ENCODE data around the gene AKR7A2.
"Not testable (repeated sequence)": the region's sequence is repeated elsewhere in the genome, so short reads cannot be mapped to it uniquely, and the experiment has no call there.

Gene AKR7A2

DNA sequence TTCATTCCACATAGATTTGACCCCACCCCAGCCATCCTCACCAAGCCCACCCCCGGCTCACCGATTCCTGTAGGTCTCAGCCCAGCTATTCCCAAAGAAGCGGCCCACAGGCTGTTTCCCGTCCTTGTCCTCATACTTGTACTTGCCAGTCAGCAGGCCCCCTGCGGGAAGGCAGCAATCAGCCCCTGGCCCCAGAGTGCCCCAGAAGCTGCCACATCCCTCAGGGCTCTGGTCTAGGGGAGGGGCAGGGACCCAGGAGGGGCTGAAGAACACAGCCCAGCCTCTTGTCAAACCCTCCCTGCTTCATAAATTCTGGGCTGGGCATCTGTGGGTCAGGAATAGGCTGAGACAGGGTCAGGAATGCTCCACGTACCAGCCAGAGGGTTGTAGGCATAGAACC is 5.0 kb downstream of the AKR7A2 start:
- no peak for DNase-seq (ENCODE audit: low read depth, low spot score)

DNA sequence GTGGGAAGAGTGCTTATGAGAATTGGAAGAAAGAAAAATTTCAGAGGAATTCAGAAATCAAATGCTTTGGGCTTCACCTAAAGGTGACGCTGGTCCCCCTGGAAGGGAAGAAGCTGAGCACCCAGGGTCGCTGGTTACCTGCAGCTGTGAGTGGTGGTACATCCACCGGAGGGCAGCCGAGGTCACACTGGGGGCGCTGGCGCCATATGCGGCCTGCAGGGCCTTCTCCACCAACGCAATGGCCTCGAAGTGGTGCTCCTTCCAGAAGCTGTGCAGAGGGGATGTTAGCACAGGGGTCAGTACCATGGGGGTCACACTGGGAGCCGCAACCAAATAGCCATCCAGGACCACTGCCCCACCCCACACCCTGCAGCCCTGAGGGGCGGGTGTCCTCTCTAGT is 6.1 kb downstream of the AKR7A2 start:
- DNase-seq (ENCODE audit: low read depth, low spot score), result no peak

DNA sequence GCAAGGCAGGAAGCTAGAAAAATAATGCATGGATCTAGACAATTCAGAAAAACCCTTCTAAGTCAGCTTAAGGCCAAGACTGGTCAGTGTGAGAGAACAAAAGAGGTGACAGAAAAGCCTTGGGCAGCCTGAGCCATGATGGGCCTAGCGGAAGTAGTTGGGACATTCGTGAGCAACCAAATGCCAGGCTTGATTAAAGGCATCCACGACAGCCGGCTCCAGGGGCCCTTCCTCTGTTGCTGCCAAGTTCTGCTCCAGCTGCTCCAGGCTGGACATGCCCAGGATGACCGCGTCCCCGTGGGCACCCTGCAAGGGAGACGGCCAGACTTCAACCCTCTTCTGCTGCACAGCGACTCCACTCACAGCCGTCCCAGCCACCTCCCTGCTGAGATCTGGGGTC is 7.9 kb downstream of the AKR7A2 start:
- DNase-seq (ENCODE audit: low read depth, low spot score), result not testable (repeated sequence)

DNA sequence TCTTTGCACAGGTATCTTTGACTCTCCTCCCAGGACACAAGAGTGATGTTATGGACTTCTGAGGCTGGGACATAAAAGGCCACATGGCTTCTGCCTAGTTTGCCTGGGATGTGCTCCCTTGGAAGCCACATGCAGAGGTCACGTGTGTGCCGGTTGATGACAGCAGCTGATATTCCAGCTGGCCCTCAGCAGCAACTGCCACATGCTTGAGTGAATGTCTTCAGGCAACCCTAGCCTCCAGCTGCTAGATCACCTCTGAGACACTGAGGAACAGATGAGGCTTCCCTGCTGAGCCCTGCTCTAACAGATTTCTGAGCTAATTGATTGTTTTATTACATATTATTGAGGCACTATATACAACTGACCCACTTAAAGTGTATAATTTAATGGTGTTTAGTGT is 11.7 kb downstream of the AKR7A2 start:
- DNase-seq (ENCODE audit: low read depth, low spot score), result no peak

DNA sequence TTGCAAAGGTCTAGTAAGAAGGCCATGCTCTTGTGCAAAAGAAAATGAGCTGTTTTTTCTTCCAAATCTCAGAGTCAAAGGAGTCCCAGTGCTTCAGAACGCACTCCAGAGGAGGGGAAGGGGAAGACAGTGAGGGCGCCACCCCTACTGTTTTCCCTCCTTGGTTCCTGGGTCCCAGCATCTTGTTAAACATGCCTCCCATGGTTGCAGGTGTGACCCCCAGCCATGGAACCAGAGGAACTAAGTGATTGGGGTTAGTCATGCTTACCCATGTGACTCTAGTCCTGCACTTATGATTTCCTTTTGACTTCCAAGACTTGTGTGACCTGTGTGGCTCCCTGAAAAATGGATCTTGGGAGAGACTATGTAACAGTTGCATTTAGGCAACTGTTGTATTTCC is 17.3 kb downstream of the AKR7A2 start:
- no peak for DNase-seq (ENCODE audit: low read depth, low spot score)

DNA sequence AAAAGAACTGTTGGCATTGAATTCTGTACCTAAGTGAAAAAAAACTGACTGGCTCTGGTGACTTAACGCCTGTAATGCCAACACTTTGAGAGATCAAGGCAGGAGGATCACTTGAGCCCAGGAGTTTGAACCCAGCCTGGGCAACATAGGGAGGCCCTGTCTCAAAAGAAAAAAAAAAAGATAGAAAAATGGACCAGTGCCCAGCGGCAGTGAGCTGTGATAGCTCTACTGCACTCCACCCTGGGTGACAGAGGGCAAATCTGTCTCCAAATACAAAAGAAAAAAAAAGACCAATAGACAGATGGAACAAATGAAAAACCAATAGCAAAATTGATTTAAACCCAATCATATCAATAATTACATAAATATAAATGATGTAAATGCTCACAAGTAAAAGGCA is 22.7 kb downstream of the AKR7A2 start:
- DNase-seq (ENCODE audit: low read depth, low spot score), result no peak

DNA sequence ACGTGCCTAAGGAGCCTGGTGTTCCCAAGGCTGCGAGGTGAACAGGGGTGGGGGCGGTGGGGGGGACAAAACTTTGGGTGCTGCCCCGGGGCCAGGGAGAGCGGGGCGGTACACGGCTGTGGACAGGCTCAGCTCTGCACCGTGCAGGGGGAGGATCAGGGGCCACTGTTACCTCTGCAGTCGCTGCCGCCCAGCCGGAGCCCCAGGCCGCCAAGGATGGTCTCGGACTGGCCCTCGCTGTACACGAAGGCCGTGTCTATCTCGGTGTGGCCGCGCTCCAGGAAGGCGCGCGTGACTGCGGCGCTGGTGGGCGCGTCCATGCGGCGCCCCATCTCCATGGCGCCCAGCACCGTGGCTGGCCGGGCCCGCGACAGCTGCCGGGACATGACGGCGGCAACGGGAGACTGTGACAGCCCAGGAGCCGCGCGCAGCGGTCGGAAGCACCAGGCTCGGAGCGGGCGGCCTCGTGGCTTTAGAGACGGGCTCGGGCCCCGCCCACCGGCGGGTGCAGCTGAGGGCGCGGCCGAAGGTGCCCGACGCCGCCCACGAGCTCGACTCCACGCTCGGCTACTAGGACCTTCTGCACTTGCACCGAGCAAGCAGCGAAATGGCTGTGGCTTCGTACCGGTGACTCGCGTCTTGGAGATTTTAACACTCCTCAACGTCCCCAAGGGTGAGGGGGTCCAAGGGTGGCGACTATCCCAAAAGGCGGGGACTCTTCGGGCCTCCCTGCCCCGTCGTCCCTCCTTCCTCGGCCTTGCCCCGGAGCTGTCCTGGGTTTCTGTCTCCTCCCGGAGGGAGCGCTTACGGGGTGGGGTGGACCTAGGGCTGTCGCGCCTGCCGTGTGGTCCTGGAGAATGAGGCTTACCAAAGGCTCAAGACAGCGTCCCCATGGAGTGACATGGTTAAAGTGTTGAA is 23.4 kb downstream of the AKR7A2 start, which contains the start of gene AKR7A3:
Gene AKR7A3, minus strand, starts transcription at position 447 of the 918 bp plus-strand sequence. Its CDS starts 61 bp downstream, at position 386.
- DNase-seq (ENCODE audit: low read depth, low spot score), result not testable (repeated sequence)

DNA sequence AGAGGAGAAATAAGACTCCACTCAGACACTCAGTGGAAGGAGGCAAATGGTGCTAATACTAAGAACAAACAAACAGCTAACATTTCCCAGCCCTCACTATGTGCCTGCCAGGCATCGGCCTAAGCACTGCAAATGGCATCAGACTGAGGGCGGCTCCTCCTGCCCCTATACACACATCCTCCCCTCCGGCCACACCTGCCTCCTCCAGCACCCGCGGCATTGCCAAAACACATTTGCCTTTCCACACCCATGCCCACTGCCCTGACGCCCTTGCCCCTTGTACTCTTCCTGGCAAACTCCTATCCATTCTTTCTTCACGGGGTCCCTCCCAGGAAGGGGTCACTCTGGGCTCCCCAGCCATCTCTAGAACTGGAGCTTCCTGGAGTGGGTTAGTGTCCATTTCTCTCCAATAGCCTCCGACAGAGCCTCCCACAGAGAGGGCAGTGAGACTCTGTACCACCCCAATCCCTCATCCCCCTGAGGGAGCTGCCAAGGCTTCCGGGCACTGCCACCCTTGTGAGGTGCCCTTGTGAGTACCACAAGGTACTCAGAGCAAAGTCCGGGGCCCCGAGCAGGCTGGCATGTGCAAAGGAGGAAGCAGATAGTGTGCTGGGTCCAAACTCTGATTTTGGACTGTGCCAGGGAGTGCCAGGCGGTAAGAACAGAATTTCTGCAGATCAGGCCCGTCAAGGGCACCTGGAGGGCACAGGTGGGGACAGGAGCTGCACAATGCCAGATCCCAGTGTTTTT is 24.3 kb downstream of the AKR7A2 start:
- no peak for DNase-seq (ENCODE audit: low read depth, low spot score)

DNA sequence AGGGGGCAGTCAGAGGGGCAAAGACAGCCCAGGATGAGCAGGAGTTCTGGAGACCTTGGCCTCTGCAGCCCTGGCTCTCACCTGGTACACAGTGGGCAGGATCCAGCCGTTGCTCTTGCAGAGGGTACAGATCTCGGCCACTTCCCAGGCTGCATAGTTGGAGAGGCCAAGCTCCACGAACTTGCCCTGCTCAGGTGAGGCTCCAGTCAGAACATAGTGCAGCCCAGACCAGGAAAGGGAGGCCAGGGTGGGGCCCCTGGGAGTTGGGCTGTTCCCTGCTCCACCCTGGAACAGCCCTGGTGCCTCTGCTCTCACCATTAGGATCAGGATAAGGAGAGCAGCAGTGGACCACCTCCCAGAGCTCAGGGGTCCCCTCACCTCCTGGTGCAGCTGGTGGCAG is 26.1 kb downstream of the AKR7A2 start:
- DNase-seq (ENCODE audit: low read depth, low spot score), result not testable (repeated sequence)

DNA sequence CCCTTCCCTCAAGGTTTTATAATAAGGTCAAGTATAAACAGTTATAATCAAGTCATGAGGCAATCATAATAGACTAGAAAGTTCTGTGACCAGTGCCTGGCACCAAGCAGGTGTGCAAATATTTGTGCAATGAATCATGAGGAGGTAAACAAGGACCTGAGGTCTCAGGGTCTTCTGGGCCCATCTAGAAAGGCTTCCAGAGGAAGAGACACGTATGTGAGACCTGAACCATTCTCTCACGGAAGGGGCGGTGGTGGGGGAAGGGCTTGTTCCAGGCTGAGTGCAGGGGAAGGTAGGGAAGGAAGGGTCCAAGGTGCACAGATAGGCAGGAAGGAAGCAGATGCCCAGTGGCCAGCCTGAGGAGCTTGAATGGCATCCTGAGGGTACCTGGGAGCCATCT is 26.6 kb downstream of the AKR7A2 start:
- not testable (repeated sequence) for DNase-seq (ENCODE audit: low read depth, low spot score)

DNA sequence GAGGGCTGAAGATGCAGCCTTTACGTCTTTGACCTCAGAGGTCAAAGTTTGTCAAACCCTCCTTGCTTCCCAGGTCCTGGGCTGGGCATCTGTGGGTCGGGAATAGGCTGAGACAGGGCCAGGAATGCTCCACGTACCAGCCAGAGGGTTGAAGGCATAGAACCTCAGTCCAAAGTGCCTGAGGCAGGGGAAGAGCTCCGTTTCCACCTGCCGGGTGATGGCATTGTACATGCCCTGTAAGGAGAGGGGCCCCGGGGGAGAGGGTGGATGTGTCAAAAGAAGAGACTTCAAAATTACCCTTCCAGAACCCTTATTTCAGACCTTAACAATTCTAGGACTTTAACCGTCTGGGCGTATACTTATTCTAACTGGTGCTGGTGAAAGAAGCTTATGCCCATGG is 27.1 kb downstream of the AKR7A2 start:
- no peak for DNase-seq (ENCODE audit: low read depth, low spot score)

DNA sequence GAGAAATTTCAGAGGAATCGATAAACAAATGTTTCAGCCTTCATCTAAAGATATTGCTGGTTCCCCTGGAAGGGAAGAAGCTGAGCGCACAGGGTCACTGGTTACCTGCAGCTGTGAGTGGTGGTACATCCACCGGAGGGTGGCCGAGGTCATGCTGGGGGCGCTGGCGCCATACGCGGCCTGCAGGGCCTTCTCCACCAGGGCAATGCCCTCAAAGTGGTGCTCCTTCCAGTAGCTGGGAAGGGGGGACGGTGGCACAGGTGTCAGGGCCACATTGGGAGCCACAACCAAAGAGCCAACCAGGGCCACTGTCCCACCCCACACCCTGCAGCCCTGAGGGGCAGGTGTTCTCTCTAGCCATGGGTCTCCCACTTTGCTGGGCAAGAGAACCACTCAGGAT is 28.1 kb downstream of the AKR7A2 start:
- no peak for DNase-seq (ENCODE audit: low read depth, low spot score)

DNA sequence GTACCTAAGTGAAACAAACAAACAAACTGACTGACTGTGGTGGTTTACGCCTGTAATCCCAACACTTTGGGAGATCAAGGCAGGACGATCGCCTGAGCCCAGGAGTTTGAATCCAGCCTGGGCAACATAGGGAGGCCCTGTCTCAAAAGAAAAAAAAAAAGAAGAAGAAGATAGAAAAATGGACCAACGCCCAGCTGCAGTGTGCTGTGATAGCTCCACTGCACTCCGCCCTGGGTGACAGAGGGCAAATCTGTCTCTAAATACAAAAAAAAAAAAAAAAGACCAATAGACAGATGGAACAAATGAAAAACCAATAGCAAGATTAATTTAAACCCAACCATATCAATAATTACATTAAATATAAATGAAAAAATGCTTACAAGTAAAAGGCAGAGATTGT is 37.3 kb downstream of the AKR7A2 start:
- DNase-seq (ENCODE audit: low read depth, low spot score), result no peak

DNA sequence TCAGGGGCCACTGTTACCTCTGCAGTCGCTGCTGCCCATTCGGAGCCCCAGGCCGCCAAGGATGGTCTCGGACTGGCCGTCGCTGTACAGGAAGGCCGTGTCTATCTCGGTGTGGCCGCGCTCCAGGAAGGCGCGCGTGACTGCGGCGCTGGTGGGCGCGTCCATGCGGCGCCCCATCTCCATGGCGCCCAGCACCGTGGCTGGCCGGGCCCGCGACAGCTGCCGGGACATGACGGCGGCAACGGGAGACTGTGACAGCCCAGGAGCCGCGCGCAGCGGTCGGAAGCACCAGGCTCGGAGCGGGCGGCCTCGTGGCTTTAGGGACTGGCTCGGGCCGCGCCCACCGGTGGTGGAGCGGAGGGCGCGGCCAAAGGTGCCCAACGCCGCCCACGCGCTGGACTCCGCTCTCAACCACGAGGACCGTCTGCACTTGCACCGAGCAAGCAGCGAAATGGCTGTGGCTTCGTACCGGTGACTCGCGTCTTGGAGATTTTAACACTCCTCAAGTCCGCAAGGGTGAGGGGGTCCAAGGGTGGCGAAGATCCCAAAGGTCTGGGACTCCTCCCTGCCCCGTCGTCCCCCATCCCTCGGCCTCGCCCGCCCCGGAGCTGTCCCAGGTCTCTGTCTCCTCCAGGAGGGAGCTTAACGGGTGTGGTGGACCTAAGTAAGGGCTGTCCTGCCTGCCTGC is 38.0 kb downstream of the AKR7A2 start:
- DNase-seq (ENCODE audit: low read depth, low spot score), result not testable (repeated sequence)

DNA sequence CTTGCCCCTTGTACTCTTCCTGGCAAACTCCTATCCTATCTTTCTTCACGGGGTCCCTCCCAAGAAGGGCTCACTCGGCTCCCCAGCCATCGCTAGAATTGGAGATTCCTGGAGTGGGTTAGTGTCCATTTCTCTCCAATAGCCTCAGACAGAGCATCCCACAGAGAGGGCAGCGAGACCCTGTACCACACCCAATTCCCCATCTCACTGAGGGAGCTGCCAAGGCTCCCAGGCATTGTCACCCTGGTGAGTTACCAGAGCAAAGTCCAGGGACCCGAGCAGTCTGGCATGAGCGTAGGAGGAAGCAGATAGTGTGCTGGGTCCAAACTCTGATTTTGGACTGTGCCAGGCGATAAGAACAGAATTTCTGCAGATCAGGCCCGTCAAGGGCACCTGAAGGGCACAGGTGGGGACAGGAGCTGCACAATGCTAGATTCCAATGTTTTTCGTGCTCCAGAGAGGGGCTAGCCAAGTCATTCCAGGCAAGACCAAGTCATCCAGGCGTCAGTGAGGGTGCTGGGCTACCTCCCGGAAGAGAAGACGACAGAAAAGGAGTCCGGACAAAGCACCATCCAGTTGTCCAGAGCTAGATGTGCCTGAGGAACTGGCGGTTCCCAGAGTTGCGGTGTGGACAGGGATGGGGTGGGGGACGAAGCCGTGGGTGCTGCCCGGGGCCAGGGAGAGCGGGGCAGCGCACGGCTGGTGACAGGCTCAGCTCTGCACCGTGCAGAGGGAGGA is 38.7 kb downstream of the AKR7A2 start:
- DNase-seq (ENCODE audit: low read depth, low spot score), result no peak

DNA sequence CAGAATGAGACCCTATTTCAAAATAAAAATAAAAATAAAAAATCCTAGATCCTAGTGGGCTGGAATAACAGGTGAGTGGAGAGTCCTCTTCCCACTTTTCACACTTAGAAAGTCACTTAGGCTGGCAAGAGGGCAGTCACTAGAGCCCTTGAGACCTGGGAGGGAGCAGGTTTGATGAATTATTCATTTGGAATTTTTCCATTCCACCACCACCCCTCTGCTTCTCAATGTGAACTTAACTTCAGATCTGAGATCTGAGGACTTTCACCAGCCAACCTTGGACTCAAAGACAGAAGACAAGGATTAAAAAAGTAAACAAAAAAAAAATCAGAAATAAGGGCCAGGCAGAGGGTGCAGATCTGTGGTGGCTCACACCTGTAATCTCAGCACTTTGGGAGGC is 39.9 kb downstream of the AKR7A2 start:
- no peak for DNase-seq (ENCODE audit: low read depth, low spot score)

DNA sequence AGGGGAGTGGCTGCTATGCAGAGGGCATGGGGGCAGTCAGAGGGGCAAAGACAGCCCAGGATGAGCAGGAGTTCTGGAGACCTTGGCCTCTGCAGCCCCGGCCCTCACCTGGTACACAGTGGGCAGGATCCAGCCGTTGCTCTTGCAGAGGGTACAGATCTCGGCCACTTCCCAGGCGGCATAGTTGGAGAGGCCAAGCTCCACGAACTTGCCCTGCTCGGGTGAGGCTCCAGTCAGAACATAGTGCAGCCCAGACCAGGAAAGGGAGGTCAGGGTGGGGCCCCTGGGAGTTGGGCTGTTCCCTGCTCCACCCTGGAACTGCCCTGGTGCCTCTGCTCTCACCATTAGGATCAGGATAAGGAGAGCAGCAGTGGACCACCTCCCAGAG is 41.6 kb downstream of the AKR7A2 start:
- not testable (repeated sequence) for DNase-seq (ENCODE audit: low read depth, low spot score)

DNA sequence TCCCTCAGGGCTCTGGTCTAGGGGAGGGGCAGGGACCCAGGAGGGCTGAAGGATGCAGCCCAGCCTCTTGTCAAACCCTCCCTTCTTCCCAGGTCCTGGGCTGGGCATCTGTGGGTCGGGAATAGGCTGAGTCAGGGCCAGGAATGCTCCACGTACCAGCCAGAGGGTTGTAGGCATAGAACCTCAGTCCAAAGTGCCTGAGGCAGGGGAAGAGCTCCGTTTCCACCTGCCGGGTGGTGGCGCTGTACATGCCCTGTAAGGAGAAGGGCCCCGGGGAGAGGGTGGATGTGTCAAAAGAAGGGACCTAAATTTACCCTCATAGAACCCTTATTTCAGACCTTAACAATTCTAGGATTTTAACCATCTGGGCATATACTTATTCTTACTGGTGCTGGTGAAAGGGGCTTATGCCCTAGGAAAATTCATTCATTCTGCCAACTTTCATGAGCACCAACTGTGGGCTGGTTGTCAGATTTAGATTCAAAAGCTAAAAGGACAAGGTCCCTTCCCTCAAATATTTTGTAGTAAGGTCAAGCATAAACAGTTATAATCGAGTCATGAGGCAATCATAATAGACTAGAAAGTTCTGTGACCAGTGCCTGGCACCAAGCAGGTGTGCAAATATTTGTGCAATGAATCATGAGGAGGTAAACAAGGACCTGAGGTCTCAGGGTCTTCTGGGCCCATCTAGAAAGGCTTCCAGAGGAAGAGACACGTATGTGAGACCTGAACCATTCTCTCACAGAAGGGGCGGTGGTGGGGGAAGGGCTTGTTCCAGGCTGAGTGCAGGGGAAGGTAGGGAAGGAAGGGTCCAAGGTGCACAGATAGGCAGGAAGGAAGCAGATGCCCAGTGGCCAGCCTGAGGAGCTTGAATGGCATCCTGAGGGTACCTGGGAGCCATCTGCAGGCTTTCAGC is 42.3 kb downstream of the AKR7A2 start:
- DNase-seq (ENCODE audit: low read depth, low spot score), result not testable (repeated sequence)

DNA sequence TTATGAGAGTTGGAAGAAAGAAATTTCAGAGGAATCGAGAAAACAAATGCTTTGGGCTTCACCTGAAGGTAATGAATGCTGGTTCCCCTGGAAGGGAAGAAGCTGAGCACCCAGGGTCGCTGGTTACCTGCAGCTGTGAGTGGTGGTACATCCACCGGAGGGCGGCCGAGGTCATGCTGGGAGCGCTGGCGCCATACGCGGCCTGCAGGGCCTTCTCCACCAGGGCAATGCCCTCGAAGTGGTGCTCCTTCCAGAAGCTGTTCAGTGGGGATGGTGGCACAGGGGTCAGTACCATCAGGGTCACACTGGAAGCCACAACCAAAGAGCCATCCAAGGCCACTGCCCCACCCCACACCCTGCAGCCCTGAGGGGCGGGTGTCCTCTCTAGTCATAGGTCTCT is 43.5 kb downstream of the AKR7A2 start:
- DNase-seq (ENCODE audit: low read depth, low spot score), result no peak

DNA sequence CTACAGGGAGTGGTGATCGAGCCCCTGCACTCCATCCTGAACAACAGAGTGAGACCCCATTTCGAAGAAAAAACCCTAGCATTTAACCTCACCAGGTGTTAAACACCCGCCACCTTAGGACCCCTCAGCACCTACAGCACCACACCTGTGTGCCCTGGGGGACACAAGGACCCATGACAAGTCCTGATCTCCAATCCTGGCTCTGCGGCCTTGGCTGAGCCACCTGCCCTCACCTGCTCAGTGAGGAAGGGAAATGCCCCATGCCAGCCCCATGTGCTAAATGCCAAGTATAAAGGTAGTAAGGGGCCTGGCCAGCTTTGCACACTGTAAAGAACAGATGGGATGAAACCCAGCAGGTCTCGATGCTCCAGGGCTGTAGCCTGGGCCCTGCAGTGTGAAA is 49.2 kb downstream of the AKR7A2 start:
- no peak for DNase-seq (ENCODE audit: low read depth, low spot score)

Measured in iPS DF 19.7 (cell line).